Right renal pelvis (tissue), 4 donors: ENCODE data around the gene TTC39B. TPM values are rescaled to one million over a fixed set of nuclear protein-coding genes. Genes with fewer than 3 reads are reported as not detected.

ENCODE experiments used
- DNase-seq, 4 donors: peaks; one replicate each; pipeline ENCODE4 v3.0.0-alpha.2; 2013; ENCODE audit warnings: low read depth in 4 of 4, low spot score in 3 of 4, missing footprints in 1 of 4
- polyA plus RNA-seq, 4 donors: library from polyadenylated mRNA; unstranded; fragments of 120-200 nt; gene quantifications; one replicate each; pipeline ENCODE4 v1.2.1, GENCODE V29; 2013; ENCODE audit not compliant: insufficient read length in 4 of 4

Gene TTC39B
- polyA plus RNA-seq, 4 donors, result 6.7 to 9.3 (median 7.4) TPM

DNA sequence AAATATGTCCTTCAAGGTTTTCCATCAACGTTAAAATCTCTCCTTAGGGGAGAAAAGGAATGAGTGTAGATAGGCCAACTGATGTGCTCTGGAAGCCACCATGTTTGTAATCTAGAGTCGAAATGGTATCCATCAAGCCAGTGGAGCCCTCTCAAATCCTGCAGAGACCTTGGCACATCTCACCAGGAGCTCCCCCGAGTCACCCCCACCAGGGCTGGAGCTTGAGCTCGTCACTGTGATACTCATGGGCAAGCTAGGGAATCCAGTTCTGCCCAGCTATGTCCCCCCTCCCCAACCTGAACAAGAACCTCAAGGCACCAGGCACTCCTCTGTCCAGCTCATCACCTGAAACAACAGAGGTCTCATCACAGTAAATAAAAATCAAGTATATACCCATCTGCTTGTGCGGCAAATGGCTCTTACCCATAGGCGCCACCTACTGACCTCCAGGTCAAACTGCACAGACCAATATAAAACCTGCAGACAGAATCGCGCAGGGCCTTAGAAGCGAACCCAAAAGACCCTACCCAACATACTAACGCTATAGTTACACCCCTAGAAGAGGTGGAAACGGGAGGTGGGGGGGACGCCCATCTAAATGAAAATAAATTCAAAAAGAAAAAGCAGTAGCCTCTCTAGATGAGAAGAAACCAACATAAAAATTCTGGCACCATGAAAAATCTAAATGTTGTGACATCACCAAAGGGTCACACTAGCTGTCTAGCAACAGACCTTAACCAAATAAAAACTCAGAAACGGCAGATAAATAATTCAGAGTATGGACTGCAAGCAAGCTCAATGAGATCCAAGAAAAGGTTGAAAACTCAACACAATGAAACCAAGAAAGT lies 75.0 kb downstream of the TTC39B start:
- no peak for DNase-seq

DNA sequence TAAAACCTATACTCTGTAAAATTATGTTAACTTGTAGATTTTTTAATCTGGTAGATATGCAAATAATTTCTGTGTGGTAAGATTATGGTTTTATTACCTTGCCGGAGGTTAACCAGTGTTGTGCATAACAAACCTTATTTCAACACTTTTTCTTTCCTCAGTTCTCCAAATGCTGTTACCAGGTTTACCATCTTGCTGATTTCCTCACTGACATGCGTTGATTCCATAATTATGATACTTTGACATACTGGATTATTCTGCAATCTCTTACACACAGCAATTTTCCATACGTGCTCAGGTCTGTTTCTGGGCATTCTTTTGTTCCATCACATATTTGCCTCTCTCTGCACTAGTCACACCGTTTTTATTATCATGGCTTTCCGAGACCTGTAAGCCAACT lies 77.6 kb downstream of the TTC39B start:
- DNase-seq, result no peak

DNA sequence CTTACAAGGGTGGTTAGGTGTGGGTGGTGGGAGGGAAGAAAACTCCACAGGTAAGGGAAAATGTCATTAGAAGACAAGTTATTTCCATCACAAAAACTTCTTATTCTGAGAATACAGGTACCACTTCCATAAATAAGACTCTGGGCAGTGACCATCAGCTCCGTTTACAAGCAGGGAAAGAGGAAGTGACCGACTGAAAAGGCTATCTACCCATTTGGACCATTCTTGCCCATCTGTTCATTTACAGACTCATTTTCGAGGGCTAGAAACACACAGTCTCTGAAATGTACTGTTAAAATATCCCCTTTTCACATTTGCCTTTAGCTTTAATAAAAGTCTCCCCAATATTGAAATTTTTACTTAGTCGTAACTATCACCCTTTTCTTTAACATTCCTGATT lies 79.5 kb downstream of the TTC39B start:
- DNase-seq, result no peak

DNA sequence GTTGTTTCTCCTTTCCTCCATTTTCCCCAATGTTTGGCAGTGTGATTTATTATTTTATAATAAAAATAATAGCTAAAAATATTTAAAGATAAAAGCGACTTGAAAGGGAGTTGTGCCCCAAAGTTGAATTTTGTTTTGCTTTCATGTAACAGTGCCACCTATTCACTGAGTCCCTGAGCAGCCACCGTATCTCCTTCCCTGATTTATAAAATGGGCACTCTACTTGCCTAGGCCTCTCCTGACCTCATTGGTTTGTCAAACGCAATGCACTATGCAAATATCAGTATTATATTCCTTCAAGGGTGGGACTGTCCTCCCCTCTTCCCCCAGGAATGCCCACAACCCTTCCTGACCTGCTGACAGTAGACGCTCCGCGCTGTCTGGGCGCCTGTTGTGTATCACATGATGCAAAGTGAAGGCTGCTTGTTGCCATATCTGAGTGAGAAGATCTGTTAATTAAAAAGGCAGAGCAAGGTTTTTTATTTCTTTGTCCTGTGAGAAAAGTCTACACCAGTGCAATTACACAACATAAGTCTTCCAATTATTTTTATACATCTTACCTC lies 81.4 kb downstream of the TTC39B start:
- DNase-seq, result no peak

DNA sequence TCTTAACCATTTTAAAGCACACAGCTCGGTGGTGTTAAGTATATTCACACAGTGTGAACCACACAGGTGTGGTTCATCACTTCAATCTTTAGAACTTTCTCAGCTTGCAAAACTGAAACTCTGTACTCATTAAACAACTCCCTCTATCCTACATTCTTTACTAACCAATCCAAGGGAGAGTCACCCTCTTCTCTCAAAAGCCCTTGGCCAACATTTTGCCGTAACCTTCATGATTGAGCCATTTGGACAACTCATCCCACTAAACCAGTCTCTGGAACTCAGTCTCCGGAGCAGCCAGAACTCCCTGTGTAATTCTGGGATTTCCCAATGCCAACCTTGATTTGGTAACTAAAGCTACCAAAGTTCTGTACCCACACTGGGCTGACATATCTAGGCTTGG lies 84.7 kb downstream of the TTC39B start:
- no peak for DNase-seq

DNA sequence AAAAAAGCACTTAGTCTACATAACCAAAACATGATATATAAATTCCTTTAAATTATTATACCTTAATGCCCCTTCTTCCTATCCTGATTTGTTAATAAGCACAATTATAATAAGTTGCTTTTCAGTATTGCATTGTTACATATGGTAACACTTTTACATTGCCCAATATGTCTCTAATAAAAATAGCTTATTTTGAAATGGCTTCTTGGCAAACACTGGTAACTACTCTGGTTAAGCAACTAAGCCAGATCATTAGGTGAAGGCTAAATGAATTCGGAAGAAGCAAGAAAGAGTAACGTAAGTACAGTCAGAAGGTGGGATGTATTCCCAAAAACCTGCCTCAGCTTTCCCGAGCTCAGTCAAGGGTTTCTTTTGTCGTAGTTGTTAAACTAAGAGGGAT lies 85.3 kb downstream of the TTC39B start:
- DNase-seq, result no peak

DNA sequence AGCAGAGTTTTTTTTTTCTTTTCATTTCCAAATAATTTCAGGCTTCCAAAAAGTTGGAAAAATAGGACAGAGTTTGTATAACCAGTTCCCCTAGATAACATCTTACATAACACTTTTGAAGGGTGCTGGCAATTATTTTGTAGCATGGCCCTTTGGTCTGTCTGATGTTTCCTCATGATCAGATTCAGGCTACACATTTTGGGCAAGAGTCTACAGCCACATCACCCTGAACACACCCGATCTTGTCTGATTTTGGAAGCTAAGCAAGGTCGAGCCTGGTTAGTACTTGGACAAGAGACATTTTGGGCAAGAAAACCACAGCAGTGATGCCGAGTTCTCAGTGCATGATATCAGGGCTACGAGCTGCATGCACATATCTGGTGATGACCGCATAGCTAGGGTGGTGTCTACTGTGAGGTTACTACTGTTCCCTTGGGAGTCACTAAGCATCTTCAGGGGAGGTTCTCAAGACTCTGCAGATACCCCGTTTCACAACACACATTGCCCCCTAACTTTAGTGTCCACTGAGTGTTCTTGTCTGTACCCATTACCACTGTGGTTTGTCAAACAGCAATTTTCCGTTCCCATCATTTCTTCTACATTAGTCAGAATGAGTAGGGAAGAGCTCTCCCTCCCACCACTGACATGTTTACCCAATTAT lies 86.2 kb downstream of the TTC39B start:
- no peak for DNase-seq

DNA sequence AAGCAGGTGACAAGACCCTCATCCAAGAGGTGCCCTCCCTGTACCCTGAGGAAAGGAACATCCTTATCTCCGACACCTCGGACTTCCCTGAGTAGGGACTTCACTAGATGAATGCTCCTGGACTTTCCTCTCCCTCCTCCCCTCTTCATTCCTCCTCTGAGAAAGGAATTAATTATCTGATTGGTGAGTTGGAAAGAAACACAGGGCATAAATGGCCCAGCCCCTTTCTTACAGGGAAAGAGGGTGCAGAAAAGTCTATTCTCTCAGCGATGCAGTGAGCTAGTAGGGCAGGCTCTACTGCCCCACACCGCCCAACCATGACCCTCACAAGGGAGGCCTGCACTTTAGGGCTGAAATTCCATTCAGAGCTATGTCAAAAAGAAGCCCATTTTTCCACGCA lies 87.5 kb downstream of the TTC39B start:
- peak in 1 of 4 donors; percentile 17 for DNase-seq

DNA sequence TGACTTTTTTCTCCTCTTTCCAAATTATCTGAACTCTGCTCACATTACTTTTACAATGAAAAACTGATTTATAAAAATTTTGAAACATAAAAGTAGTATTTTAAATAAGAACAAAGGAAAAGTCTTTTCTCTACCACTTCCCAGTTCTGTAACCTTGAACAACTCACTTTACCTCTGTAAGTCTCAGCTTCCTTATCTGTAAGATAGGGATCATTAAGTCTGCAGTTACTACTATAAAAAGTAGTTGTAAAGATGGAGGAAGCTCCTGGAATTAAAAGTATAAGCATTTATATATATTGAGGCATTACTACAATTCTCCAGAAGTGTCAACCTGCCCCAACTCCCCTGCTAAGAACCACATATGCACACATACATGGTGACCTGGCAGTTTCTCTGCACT lies 88.0 kb downstream of the TTC39B start:
- DNase-seq, result no peak

DNA sequence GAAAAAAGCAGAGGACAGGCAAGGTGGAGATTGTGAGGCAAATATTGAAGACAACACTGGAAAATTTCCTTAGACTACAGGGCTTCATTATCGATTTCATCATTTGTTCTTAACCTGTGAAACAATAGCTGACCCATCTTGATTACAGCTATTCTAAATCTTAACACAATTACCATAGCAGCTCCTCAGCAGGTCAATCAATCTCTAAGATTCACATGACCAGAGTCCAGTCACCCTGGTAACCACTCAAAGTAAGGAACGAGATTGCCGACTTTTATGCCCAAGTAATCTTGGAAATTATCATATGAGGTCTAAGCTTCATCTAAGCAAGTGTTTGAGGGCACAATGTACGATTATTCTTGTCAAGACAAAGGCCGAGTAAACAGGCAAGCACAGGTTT lies 93.8 kb downstream of the TTC39B start:
- DNase-seq, result no peak

DNA sequence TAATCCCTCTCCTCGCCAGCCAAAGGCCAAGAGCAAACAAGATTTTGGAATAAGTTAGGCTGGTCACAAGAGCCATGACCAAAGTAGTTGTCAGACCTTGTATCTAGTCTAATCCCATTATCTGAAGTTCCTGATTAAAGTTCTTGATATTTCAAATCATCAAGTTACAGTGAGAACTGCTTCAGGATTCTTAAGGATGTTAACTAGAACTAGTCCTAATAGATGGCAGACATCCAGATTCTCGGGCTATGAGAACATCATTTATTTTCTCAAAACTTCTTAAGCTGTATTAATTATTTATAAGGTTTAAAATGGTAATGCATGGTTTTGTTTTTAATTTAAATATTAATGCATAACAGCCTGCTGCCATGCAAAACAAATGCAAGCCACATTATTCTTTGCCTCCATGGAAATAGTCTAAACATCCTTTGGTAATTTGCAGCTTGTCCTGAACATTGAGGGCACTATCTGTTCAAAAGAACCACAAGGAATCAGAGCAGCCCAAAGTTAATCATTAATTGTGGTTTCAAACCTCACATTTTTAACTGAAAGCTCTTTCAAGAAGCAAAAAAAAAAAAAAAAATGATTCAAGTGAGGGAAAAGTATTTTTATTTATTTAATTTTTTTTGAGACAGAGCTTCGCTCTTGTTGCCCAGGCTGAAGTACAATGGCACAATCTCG lies 95.1 kb downstream of the TTC39B start:
- no peak for DNase-seq

DNA sequence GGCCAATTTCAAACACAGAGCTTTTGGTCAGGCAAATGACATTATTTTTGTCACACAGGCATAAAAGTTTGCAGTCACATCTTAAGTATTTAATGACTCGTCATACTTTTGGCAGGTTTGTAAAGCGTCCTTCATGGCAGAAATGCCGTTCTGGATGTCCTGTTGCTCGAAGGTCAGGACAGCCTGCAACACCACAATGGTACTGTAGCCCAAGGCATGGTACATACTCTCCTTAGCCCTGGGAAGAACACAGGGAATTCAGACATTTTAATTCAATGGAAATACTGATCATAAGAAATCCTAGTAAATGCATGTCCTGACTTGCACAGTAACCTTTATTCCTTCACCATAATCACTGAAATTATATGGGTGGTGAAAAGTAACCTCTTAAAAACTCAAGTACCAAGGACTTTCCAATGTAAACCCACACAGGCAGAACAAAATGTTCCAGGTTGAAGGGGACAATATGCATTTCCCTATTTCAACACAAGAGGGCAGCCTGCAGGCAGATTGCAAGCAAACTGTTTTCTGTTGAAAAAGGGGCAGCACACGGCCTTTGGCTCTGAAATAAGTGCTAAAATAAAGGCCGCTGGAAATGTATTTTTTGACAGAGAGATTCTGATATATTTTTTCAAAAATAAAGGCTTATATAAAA lies 95.7 kb downstream of the TTC39B start:
- peak; percentile 67 to 74 (median 74) for DNase-seq

DNA sequence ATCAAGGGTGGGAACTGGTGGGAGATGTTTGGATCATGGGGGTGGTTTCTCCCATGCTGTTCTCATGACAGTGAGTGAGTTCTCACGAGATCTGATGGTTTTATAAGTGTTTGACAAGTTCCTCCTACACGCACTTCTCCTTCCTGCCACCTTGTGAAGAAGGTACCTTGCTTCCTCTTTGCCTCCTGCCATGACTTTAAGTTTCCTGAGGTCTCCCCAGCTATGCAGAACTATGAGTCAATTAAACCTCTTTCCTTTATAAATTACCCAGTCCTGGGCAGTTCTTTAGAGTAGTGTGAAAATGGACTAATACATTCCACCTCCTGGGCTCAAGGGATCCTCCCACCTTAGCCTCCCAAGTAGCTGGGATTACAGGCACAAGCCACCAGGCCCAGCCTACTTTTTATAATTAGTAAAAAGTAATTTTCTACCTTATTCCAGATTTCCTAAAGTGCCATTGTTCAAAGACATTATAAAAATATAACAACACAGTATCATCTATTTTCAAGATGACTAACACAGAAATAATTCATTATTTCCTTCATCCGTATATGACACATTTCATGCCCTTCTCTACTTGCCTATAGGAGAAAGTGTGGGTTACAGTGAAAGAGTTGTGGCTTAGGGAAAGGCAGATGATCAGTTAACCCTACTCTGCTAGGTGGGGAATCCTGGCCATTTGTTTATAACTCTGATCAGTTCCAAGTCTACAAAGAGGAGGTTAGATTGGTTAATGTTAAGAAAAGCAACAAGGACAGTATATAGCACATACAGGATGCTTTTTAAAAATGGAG lies 99.9 kb downstream of the TTC39B start:
- DNase-seq, result no peak

DNA sequence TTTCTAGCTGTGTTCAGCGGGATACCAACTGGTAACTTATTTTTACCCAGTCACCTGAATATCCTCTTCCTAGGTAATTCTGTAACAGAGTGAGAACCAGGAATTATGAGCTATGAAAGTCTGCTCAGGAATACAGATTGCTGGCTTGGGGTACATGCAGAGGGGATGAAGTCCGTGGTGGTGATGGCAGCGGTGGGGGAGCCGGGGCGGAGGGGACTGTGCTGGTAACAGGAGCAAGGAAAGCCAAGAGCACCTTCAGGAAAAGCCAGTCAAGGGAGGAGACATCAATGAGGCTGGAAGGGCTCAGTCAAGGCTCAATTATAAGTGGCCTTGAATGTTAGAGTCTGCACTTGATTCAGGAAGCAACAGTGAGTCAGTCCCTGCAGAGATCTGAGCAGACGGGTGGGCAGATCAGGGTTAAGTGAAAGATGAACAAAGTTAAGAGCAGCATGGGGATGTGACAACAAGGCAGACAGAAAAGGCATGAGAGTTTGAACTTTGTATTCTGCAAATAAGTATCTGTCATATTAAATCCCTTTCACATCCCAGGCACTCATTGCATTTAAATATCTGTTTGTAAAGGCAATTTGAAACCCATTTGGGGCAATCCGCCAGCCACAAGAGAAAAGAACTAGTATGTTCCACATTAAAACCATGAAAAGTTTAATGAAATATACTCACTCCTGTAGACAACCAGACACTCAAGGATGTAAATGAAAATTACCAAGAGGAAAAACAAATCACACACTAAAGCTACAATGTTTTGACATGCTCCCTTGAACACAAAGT lies 101.2 kb downstream of the TTC39B start:
- DNase-seq, result no peak

DNA sequence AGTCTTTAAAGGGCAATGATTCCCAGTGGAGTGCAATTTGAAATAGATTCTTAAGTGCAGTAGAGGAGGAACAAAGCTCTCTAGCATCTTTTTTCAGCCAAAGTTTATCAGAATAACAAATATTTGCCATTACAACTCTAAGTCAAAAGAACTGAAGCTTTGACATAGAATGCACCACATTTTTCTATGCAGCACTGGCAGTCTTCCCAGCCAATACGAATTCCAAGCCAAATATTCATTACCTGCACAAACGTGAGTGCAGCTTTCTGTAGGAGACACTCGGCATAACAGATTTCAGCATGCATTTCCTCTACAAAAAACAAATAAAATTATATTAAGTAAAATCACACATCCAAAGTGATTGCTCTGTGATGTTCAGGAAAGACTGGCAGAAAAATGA lies 103.4 kb downstream of the TTC39B start:
- no peak for DNase-seq

DNA sequence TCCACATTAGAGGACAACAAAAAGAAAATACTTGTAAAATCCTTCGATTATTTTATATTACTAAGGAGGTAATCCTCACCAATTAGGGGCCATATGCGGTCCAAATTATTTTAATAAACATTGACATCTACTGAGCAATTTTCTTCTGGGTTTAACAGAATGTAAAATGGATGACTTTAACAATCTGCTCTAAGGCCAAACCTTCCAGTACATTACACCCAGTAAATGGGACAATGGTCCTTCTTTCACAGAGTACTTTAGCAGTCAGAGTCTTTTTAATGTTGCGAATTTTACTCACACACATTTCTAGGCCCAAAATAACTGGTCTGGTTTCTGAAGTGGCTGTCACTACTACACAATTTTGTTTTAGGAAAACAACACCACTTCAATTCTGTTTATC lies 106.9 kb downstream of the TTC39B start:
- DNase-seq, result no peak

DNA sequence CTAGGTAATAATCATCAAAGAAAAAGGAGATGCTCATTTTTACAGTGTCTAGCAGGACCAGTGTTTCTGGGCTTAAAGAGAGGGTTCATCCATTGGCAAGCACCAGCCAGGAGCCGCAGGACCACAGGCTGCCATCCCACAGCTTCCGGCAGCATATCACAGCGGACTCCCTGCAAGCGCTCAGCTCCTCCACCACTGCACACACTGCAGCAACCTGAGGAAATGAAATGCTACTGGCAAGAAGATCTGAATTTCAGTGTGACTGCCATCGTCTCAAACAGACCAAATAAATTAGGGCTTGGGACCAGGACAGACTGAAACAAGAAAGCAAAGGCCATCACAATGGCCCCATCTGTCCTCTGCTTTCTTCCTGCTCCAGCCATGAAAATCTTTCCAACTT lies 114.2 kb downstream of the TTC39B start:
- no peak for DNase-seq

DNA sequence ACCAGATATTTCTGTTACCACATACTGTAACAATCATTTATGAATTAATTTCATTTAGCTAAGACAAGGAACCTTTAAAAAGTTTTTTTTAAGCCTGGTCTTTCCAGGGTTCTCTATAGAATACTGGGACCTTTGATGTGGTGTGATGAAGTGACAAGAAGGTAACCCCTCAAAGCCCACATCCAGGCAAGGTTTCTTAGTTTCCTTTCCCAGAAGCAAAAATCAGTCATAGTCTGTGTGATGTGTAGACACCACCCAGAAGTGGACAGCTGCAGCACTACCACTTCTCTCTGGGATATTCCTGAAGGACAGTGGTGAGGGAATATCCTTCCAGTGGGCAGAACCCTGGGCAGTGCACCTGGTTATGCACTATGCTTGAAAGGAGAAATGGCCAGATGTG lies 115.6 kb downstream of the TTC39B start:
- DNase-seq, result no peak

DNA sequence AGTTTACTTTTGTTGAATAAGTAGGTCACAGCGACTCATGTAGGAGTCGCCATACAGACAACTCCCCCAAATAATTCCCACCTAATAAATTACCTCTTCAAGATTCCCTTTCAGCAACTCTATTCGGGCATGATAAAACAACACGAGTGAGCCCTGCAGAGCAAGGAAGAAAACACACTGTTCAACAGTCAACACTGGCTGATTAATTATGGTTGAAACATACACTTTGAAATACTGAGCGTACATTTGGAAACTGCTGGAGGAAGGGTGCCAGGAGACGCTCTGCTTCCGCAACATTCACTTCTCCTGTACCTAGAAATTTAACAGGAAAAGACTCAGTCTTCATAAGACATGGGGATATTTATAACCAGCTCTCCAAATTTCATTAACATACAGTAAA lies 117.5 kb downstream of the TTC39B start:
- peak in 1 of 4 donors; percentile 27 for DNase-seq
